Dendritic cell treated with granulocyte-macrophage colony-stimulating factor and Interleukin-4, amounts not matched to agents 40 ng/mL and 50 ng/mL, for 4 days (primary cell): ENCODE results near the gene CHEK2.
A peak's percentile ranks its signal among the peaks of the same experiment; 100 is the strongest.

Source experiments
- H3K27ac Mint-ChIP-seq: one replicate; pipeline ENCODE4 v1.8.0; 2022; ENCODE audit warnings: mild to moderate bottlenecking, mixed read lengths
- H3K27me3 Mint-ChIP-seq: one replicate; pipeline ENCODE4 v1.8.0; 2022; ENCODE audit warnings: mild to moderate bottlenecking, mixed read lengths
- H3K36me3 Mint-ChIP-seq: one replicate; pipeline ENCODE4 v1.8.0; 2022; ENCODE audit warnings: low read depth, mixed read lengths
- H3K4me1 Mint-ChIP-seq: one replicate; pipeline ENCODE4 v1.8.0; 2022; ENCODE audit warnings: low read depth, mixed read lengths
- H3K4me3 Mint-ChIP-seq: one replicate; pipeline ENCODE4 v1.8.0; 2022; ENCODE audit warnings: mild to moderate bottlenecking, moderate library complexity, mixed read lengths
- H3K9me3 Mint-ChIP-seq: one replicate; pipeline ENCODE4 v1.8.0; 2022; ENCODE audit warnings: mixed read lengths
- intact Hi-C: fragments of 100-400 bp; cut with micrococcal nuclease; formaldehyde crosslinking; loops from one replicate; pipeline ENCODE4 v1.15.0; 2022

The CHEK2 gene

DNA sequence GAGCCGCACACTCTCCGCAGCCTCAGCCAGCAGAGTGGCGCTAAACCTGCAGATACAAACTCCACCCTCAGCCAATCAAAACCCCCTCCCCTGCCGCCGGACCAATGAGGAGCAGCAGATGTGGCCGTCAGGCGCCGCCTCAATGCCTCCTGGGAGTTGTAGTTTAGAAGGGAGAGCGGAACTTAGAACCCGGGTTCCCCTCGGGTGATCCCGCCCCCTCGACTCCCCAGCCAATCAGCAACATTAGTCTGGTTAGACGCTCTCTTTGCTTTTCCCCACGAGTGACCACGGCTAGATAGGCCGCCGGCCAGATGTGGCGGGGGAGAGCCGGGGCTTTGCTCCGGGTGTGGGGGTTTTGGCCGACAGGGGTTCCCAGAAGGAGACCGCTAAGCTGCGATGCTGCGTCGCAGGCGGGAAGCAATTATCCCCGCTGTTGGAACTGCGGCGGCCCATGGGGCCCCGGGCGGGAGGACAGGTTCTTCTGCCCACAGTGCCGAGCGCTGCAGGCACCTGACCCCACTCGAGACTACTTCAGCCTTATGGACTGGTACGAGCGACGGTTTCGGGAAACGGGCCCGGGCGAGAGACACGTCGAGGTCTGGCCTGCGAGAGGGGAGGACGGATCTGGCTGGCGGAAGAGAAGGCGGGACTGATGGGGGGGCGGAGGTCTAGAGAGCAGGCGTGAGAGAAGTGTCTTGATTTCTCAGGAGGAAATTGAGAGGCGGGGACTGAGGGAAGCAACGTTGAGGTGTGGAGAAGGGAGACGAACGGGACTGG is at the start of gene CHEK2, which contains the start of gene HSCB:
CHEK2 (minus strand) TSS at position 36 of the 777 bp plus-strand sequence. CDS start 7,099 bp downstream, outside the sequence.
HSCB (plus strand) TSS at position 255 of the 777 bp plus-strand sequence; CDS start at position 312, 57 bp downstream.
- intact Hi-C loops, result loop anchor here (1.0 to 10.0 kb wide), 4 partner anchors 18 to 85 kb away; partner anchors contain the start of genes CCDC117 and XBP1
- H3K4me3 Mint-ChIP-seq, result peak within 1 kb of the TSS; percentile 99
- peak within 1 kb of the TSS; percentile 95 for H3K27ac Mint-ChIP-seq
- H3K36me3 Mint-ChIP-seq, result peaks cover 60% of the 10 kb centered on the region
- H3K9me3 Mint-ChIP-seq, result no peaks in the 10 kb centered on the region
- H3K27me3 Mint-ChIP-seq, result no peaks in the 10 kb centered on the region
- H3K4me1 Mint-ChIP-seq, result peaks cover 42% of the 10 kb centered on the region

DNA sequence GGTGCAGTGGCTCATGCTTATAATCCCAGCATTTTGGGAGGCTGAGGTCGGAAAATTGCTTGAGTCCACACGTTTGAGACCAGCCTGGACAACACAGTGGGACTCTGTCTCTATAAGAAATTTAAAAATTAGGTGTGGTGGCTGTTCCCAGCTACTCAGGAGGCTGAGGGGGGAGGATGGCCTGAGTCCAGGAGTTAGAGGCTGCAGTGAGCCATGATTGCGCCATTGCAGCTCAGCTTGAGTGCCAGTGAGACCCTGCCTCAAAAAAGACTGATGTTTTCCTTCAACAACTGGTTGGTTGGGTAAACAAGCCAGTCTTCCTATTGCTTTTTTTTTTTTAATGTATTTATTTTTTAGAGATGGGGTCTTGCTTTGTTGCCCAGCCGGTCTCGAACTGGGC is 49.5 kb upstream of the CHEK2 start:
- Mint-ChIP-seq H3K4me3 (no peak overlapping the region), H3K27ac (no peak overlapping the region)

DNA sequence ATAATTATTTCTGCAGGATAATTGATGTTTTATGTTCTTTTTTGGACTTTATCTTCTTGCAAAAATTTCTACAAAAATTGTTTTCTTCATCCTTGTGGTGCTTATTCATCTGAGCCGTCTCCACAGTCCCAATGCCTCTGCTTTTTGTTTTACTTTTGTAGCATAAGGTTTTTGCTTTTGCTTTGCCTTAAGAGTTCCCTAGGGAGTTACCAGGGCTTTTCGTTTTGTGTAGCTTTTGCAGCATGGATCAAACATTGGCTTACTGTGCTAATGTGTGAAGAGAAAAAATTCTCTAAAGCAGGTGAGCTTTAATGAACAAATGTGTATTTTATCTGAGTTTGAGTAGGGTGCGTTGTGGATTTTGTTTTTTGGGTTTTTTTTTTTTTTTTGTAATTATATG is 47.0 kb upstream of the CHEK2 start:
- no peak overlapping the region for H3K27ac Mint-ChIP-seq
- H3K27me3 Mint-ChIP-seq, result no peaks in the 10 kb centered on the region
- peaks cover 17% of the 10 kb centered on the region for H3K4me1 Mint-ChIP-seq
- H3K4me3 Mint-ChIP-seq, result no peak overlapping the region
- intact Hi-C loops, result no loop called here
- H3K36me3 Mint-ChIP-seq, result peaks cover 72% of the 10 kb centered on the region
- H3K9me3 Mint-ChIP-seq, result no peaks in the 10 kb centered on the region

More for the DNA sequence above, 49.5 kb upstream of the CHEK2 start:
- Mint-ChIP-seq H3K27me3 (no peaks in the 10 kb centered on the region), H3K9me3 (no peaks in the 10 kb centered on the region), H3K36me3 (peaks cover 72% of the 10 kb centered on the region), H3K4me1 (peaks cover 25% of the 10 kb centered on the region)
- intact Hi-C loops, result loop anchor here (2.0 kb wide), 1 partner anchor 38 kb away; no protein-coding TSS in a partner anchor

DNA sequence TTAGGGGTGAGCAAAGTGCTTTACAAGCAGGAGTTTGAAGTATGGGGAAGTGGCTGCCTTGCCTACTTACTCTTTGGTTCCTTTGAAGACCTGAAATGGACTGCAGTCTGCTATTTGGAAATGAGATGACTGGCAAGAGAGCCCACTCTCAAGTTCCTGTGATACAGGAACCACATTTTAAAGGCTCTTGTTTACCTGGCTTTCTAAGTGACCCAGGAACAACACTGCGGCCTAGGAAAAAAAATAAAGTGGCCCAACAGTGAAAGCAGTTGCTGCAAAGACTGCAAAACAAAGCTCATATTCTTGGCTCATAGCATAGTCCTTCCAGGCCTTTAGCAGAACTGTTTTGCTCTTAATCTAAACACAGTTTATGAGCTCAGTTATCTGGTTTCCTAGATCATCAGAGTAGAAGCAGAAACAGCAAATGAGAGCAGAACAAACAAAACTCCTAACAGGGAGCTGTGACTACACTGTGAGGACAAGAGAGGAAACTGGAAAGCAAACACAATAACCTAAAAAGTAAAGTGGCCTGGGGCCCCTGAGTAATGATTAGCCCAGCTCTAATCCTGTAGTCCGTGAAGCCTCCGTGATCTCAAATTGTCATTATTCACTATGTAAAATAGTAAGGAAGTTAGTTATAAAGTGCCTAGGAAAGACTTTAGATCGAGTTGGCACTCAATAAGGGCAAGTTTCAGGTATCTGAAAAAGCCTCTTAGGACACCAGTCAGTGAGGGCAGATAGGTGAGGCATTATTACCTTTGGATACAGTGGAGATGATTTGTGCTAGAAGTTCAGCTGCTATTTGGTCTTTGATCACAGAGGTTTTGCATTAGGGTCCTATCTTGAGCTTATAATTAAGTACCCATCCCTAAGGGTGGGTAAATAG is 42.4 kb upstream of the CHEK2 start:
- Mint-ChIP-seq H3K9me3 (no peaks in the 10 kb centered on the region), H3K27me3 (no peaks in the 10 kb centered on the region), H3K4me3 (no peak overlapping the region), H3K4me1 (peaks cover 8% of the 10 kb centered on the region), H3K27ac (no peak overlapping the region), H3K36me3 (peaks cover 87% of the 10 kb centered on the region)
- intact Hi-C loops, result no loop called here

DNA sequence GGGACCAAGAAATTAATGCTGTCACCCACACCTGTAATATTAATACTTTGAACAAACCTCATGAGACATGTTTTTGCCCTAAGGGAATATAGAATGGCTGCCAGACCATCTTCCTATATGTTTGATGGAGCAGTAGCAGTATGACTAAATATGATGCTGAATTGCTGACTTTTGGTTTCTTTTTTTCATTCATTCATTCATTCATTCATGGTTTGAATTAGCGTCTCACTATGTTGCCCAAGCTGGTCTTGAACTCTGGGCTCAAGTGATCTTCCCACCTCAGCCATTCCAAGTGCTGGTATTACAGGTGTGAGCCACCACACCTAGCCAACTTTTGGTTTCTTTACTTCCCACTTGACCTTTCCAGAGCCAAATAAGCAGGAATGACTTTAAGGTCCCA is 38.7 kb upstream of the CHEK2 start:
- H3K27ac Mint-ChIP-seq, result no peak overlapping the region
- H3K36me3 Mint-ChIP-seq, result peaks cover 82% of the 10 kb centered on the region
- H3K4me1 Mint-ChIP-seq, result peaks cover 31% of the 10 kb centered on the region
- H3K4me3 Mint-ChIP-seq, result no peak overlapping the region
- no peaks in the 10 kb centered on the region for H3K9me3 Mint-ChIP-seq
- no peaks in the 10 kb centered on the region for H3K27me3 Mint-ChIP-seq
- intact Hi-C loops, result no loop called here

DNA sequence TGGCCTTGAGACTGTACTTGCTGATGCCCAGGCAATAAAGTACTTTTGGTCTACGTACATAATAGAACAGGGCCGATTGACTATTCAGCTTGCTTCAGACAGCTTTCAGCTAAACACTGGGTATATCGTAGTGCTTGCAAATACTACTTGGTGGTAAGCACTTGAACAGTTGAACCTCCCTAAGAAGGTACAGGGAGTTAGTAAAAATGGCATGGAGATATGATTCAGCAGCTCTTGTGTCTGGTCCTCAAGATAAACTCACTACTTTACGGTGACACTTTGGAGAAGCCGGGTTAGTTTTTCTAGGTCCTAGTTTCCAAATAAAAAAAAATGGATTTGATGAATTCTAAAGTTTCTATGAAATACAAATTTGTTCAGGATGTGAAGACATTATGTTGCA is 38.2 kb upstream of the CHEK2 start:
- Mint-ChIP-seq H3K4me3 (no peak overlapping the region), H3K27ac (no peak overlapping the region), H3K4me1 (peaks cover 36% of the 10 kb centered on the region), H3K9me3 (no peaks in the 10 kb centered on the region), H3K27me3 (no peaks in the 10 kb centered on the region), H3K36me3 (peaks cover 82% of the 10 kb centered on the region)
- intact Hi-C loops, result no loop called here

DNA sequence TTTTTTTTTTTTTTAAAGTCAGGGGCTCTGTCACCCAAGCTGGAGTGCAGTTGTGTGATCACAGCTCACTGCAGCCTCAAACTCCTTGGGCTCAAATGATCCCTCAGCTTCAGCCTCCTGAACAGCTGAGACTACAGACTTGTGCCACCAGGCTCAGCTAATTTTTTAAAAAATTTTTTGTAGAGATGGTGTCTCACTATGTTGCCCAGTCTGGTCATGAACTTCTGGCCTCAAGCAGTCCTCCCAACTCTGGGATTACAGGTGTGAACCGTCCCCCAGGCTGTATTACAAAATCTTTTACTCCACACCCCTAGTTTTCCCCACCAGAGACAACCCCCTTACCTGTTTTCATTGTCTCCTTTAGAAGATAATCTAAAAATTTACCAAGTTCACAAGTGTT is 32.8 kb upstream of the CHEK2 start:
- intact Hi-C loops, result no loop called here
- Mint-ChIP-seq H3K9me3 (no peaks in the 10 kb centered on the region), H3K27me3 (no peaks in the 10 kb centered on the region), H3K27ac (peak overlapping the region; percentile 56), H3K4me1 (peaks cover 40% of the 10 kb centered on the region), H3K4me3 (peak overlapping the region; percentile 17), H3K36me3 (peaks cover 49% of the 10 kb centered on the region)

DNA sequence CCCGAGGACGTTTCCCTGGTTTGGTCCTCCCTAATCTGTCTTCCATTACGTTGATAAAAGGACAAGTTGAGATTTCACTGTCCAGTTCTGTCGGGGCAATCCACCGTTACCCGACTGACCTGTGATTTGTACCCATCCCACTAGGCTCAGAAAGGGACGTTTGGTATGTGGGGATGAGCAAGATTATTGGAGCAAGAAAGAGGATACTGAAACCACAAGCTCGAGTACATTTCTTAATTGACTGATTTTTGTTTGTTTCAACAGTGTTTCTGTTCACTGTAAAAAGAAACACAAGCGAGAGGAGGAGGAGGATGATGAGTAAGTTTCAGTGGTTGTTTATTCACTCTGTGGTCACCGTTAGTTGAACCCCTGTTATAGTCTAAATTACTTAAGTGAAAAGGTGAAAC is 31.8 kb upstream of the CHEK2 start:
- Mint-ChIP-seq H3K36me3 (peaks cover 49% of the 10 kb centered on the region), H3K4me1 (peaks cover 35% of the 10 kb centered on the region), H3K4me3 (peak overlapping the region; percentile 76), H3K27ac (peak overlapping the region; percentile 86), H3K27me3 (no peaks in the 10 kb centered on the region), H3K9me3 (no peaks in the 10 kb centered on the region)
- intact Hi-C loops, result no loop called here

DNA sequence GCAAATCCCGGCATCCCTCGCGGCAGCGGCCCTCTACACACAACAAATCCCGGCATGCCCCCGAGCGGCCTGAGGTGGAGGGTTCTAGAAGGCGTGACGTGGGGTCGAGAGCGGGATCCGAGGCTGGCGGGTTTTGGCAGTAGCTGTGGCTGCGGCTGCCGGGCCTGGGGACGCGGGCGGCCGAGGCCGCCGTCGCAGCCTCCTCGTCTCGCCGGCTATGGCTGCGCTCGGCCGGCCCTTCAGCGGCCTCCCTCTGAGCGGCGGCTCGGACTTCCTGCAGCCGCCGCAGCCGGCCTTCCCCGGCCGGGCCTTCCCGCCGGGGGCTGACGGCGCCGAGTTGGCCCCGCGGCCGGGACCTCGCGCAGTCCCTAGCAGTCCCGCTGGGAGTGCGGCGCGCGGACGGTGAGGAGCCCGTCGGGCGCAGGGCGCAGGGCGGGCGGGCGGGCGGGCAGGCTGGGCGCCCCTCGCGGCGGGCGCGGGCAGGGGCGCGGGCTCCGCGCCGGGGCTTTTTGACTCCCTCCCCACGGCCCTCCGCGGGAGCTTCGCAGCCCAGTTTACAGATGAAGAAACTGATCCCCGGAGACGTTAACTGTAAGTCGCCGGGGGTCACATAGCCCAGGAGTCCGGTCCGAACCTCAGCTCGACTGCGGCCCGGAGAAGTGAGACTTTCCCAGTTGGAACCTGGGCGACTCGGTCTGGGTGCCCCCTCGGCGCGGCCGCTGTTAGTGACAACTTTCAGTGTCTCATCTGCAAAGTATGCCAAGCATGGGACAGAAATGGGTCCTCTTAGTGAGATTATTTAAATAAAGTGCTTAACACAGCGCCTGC is 31.2 kb upstream of the CHEK2 start, which contains the start of gene CCDC117:
CCDC117 (plus strand) TSS at position 63 of the 828 bp plus-strand sequence; CDS start at position 218, 155 bp downstream.
- Mint-ChIP-seq H3K4me1 (peaks cover 29% of the 10 kb centered on the region), H3K4me3 (peak within 1 kb of the TSS; percentile 76), H3K27ac (peak within 1 kb of the TSS; percentile 86), H3K36me3 (peaks cover 43% of the 10 kb centered on the region), H3K27me3 (no peaks in the 10 kb centered on the region), H3K9me3 (no peaks in the 10 kb centered on the region)
- intact Hi-C loops, result loop anchor here (1.0 kb wide), 1 partner anchor 31 kb away; the partner anchor contains the start of gene HSCB

DNA sequence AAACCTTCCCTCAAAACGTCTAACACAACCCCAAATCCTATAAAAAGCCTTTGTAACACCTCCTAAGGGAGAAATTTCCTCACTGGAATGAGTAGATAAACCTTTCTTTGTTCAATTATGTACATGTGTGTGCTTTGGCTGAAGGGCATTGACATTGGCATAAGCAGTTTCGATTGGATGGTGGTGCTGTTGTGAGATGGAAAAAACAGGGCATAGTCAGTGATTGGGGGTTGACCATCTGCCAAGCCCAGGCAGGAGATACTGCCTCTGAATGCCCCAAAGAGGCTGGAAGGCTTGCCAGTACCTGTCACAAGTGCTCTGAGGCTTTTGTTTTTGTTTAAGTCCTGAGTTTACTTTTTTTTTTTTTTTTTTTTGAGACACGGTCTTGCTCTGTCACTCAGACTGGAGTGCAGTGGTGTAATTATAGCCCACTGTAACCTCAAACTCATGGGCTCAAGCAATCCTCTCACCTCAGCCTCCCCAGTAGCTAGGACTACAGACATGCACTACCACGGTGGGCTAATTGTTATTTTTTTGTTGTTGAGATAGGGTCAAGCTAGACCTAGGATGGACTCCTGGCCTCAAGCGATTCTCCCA is 29.7 kb upstream of the CHEK2 start:
- Mint-ChIP-seq H3K4me1 (peaks cover 24% of the 10 kb centered on the region), H3K9me3 (no peaks in the 10 kb centered on the region), H3K4me3 (no peak overlapping the region), H3K27ac (no peak overlapping the region), H3K27me3 (peaks cover 2% of the 10 kb centered on the region), H3K36me3 (peaks cover 28% of the 10 kb centered on the region)
- intact Hi-C loops, result no loop called here

DNA sequence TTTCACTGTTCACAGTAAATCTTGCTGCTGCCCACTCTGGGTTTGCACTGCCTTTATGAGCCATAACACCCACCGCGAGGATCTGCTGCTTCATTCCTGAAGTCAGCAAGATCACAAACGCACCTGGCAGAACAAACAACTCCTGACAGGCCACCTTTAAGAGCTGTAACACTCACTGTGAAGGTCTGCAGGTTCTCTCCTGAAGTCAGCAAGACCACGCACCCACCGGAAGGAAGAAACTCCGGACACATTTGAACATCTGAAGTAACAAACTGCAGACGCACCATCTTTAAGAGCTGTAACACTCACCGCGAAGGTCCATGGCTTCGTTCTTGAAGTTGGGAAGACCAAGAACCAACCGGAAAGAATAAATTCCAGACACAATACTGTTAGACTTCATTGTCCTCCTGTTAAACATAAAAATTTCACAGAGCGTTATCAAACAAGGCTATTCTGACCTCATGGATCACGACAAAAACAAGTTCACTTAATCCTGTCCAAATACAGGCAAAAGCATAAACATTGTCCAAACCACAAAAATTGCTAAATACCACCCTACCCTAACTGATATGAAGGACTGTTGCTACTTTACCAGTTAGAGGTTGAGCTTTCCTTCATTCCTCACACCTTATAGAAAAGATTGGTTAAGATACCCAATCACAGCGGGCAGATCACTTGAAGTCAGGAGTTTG is 27.9 kb upstream of the CHEK2 start:
- Mint-ChIP-seq H3K4me3 (no peak overlapping the region), H3K27ac (no peak overlapping the region), H3K27me3 (peaks cover 8% of the 10 kb centered on the region), H3K9me3 (no peaks in the 10 kb centered on the region), H3K36me3 (peaks cover 10% of the 10 kb centered on the region), H3K4me1 (peaks cover 9% of the 10 kb centered on the region)
- intact Hi-C loops, result no loop called here

DNA sequence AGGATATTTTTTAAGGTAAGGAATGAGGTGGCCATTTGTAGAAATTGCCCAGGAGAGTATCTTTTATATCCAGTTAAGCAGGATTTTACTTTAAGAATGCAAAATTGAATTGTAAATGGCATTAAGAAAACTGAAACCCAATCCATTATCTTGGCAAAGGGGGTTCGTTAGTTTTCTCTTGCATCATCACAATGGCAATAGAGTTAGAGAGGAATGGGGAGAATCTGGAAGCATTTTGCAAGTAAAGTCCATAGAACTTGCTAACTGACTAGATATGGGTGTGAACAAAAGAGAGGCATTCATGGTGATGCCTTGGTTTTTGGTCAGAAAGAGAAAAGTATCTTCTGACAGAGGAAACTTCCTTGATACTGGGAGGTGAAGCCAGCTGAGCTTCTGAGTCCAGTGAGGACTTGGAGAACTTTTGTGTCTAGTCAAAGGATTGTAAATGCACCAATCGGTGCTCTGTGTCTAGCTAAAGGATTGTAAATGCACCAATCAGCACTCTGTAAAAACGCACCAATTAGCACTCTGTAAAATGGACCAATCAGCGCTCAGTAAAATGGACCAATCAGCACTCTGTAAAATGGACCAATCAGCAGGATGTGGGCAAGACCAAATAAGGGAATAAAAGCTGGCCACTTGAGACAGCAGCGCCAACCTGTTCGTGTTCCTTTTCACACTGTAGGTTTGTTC is 27.2 kb upstream of the CHEK2 start:
- peaks cover 14% of the 10 kb centered on the region for H3K27me3 Mint-ChIP-seq
- H3K9me3 Mint-ChIP-seq, result no peaks in the 10 kb centered on the region
- intact Hi-C loops, result no loop called here
- H3K27ac Mint-ChIP-seq, result no peak overlapping the region
- peaks cover 6% of the 10 kb centered on the region for H3K4me1 Mint-ChIP-seq
- H3K36me3 Mint-ChIP-seq, result peaks cover 7% of the 10 kb centered on the region
- H3K4me3 Mint-ChIP-seq, result no peak overlapping the region
